GM15510 (cell line): ENCODE data around the gene MLLT3.

ENCODE experiments used
- POLR2A ChIP-seq: IDR thresholded peaks from 3 replicates; pipeline ENCODE4 v1.6.1; 2011; ENCODE audit warnings: borderline replicate concordance; ENCODE audit not compliant: insufficient read length; ENCODE audit errors: extremely low read depth

The MLLT3 gene

DNA sequence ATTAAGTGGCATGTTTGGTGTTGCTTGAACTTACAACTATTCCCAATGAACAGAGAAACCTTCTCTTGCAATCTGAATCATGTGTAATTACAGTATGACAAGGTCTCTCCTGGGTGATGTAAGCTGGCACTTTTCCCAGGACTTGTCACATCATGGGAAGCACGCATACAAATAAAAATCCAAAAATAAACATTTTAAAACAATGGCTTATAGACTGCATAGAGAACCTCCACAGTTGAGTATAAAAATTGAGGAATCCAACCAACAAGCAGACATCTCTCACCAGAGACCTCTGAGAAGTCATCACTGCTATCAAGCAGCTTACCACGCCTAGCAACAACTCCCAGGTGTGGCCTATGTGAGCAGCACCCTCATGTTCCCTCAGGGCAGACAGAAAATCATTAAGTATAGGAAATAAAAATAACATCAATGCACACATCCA lies 3.9 kb downstream of the MLLT3 start:
- TF ChIP-seq POLR2A, result no peak

DNA sequence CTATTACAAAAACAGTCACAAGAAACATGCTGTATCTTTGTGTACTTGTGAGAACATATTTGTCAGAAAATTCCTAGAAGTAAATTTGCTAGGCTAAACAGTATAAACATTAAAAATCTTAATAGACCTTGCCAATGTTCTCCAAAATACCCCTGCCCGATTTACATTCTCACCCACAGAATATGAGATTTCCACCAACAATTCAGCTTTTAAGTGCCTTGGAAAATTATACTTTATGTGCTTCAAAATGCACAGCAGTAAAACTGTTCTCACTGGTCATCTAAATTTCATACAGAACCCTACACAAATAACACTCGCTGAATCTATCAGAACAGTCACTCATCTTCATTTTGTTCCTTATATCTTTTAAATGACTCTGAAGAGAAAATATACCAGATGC lies 5.5 kb downstream of the MLLT3 start:
- TF ChIP-seq POLR2A, result no peak

DNA sequence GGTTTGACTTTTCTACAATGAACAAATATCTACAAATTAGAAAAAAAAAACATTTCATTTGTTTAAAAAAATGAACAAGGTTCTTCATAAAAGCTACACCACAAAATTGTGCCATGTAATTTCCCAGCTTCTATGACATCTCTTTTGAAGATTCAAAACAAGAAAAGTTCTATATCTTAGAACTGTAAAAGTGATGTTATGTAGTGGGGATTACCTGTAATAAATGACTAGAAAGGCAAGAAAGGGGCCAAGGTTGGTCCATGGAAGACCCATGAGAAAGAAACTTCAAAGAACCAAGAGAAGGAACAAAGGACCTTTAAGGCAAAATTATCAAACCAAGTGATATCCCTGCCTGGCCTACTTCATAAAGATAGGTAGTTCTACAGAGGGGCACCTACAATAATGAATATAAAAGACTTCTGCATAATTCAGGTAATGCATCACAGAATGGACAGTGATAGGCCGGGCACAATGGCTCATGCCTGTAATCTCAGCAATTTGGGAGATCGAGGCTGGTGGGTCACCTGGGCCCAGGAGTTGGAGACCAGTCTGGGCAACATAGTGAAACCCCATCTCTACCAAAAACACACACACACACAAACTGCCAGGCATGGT lies 7.6 kb downstream of the MLLT3 start:
- no peak for TF ChIP-seq POLR2A

DNA sequence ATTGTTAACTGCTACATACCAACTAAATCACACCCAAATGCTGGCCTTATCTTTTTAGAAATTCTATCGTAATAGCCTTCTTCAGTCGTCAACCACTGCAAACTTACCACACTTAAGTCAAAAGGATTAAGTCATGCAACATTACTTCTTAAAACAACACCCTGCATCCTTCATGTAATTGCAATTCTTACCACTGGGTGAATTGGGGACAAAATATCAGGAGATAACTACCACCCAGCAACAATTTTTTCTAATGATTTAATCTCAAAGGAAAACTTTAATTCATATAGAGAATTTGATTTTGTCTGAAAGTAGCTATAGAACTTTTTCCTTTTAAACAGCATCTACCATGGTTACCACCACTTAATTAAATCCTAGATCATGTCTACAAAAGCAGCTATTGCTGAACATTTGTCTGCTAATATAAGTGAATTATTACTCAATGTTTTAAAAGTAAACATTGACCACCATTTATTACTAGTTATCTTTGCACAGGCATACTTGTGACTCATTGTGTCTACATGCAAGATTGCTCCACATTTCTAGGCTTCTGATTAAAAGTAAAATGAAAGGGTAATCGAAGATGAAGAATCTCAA lies 10.5 kb downstream of the MLLT3 start:
- no peak for TF ChIP-seq POLR2A

DNA sequence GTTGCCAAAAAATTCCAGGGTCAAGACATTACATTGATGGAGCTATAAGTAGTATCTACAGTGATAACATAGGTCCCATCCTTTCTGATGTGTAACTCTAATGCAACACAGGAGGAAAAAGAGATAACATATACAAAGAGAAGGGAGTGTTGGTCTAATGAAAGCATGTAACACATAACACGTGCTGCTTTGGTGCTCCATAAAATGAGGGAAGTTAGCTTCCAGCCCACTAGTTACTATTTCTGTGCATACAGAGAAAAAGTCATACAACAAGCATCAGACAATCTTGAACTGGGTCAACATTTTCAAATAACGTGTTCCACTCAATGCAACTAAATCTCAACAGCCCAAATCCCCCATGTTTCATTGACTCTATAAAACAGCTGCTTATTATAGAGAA lies 11.7 kb downstream of the MLLT3 start:
- no peak for TF ChIP-seq POLR2A

DNA sequence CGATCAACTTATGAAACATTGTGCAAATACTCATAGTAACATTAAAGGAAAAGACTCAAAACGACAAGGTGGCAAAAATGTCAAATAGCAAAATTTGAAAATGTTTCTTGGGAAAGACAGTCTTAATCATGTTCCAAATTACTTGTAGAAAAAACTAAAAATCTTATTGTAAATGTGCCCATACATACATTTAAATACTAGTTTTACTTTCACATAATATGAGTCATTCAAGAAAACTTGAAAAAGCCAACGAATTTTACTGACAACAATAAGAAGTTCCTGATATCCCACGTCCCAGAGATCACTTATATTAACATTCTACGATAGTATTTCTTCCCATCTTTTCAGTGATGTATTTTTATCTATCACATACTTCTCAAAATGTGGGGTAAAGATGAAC lies 13.7 kb downstream of the MLLT3 start:
- no peak for TF ChIP-seq POLR2A

DNA sequence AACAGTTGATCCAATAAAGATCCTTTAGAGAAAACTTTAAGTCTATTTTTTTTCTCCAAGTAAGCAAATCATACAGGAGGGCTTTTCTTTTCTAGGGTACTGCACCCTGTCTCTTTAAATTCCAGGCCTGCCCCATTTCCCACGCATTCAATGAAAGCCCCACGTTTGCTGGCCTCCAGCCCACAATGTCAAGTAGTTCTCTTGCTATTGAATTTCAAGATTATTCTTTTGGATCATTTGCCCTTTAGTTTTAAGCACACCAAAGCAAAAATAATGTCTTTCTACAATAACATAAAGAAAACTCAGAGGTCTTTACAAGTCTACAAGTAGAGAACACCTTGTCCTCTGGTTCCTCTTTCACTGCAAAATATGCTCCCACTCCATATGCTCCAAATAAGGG lies 15.6 kb downstream of the MLLT3 start:
- TF ChIP-seq POLR2A, result no peak

DNA sequence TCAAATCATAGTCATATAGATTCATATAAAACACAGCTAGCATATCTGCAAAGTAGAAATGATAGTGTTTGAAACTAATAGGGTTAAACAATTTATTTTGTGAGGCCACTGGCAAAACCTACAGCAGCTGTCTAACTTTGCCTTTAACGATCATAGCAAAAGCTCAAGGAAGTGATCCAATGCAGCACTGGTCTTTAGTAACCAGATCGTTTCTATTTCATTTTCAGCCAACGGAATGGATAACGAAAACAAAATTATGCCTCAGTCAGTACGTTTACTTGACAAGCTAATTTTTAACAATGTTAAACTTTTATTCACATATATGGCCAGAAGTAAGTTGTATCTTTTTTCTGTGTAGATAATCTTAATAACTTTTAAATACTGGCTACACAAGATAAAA lies 17.7 kb downstream of the MLLT3 start:
- TF ChIP-seq POLR2A, result no peak

DNA sequence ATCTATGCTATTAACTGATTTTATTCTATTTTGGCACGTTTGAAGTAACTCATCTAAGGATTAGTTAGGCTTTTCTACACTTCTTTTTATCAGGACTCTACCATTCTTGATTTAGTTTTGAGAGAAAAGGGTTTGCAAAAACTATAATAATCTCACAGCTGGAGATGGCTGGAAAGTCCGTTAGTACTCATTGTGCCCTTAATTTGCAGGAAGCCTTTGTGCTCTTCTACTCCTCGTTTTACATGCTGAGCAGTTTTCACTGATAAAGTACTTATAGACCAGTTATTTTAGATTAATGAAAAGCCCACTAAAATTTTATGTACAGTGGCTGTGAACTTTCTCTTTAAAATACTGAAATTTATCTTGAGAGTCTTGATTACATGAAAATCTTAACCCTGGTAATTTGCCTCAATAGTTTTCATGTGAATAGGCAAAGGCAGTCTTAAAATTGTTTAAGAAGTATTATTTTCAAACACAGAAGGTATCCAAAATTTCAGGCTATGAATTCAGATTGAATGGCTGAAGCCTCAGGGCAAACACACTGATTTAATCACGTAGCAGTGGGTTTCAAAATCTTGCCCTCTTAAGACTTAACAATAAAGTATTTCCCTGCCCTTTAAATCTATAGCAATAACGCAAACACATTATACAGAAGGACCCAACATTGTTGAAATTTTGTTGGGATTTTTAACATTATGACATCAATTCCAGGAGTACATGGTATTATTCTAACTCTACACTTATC lies 18.6 kb downstream of the MLLT3 start:
- no peak for TF ChIP-seq POLR2A

DNA sequence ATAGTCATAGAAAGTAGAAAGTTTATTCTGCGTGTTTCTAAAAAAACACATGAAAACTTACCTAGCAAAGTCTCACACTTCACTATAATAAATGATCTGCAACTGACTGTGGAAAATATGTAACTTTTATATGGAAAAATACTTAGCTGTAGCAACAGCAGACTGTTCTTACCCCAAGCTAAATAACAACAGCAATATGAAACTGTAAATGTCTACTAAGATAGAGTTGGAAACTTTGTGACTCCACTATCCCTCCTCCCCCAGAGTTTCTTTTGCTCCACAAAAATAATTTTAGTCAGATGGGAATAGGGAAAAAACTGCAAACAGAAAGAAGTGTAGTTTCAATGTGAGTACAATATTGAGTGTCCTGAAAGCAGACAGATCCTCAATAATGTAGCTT lies 21.0 kb downstream of the MLLT3 start:
- TF ChIP-seq POLR2A, result no peak

DNA sequence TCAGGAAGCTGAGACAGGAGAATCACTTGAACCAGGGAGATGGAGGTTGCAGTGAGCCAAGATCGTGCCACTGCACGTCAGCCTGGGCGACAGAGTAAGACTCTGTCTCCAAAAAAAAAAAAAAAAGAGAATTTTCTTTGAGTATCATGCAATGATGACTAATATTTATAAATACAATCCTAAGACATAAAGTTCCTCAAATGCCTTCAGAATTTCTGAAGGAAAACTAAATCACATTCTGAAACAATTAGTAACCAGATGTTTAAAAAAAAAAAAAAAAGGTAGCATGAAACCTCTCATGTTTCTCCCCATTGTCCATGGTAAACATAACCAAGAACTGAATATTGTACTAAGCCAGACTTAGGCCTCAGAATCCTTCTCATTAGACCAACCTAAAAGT lies 23.1 kb downstream of the MLLT3 start:
- no peak for TF ChIP-seq POLR2A

DNA sequence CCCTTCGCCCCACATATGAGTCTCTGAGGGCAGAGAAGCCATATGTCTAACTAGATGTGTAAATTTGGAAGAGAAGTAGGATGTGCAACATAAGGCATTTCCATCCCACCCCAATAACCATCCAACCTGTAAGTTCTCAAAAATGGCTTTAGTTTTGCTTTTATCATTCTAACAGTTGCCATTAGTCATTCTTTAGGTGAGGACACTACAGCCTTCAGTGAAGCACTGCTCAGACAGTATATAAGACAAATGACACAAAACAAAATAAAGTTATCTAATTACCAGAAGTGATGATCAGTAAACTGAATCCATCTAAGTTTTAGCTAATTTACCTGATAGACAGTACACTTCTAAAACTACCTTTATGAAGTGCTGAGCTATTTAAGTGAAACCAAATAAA lies 23.9 kb downstream of the MLLT3 start:
- TF ChIP-seq POLR2A, result no peak

DNA sequence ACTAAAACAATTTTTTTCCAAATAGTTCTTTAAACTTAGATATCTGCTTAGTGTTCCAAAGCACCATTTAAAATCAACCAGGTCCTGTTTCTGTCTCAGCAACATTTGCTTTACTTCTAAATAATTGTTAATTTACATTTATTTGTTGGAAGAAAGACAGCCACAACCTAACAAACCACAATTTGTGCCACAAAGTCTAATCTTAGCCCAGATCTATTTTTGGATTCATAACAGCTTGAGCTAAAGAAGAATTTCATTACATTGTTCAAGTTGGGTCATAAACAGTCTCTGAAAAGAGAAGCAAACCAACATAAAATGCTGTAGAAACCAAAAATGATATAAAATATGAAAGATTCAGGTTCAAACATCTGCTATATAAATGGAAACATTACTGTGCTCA lies 24.4 kb downstream of the MLLT3 start:
- TF ChIP-seq POLR2A, result no peak

DNA sequence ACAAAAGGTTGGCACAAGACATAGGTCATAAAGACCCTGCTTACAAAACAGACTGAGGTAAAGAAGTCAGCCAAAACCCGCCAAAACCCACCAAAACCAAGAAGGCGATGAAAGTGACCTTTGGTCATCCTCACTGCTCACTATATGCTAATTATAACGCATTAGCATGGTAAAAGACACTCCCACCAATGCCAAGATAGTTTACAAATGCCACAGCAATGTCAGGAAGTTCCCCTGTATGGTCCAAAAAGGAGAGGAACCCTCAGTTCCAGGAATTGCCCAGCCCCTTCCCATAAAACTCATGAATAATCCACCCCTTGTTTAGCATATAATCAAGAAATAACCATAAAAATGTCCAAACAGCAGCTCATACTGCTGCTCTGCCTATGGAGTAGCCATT lies 27.7 kb downstream of the MLLT3 start:
- no peak for TF ChIP-seq POLR2A

DNA sequence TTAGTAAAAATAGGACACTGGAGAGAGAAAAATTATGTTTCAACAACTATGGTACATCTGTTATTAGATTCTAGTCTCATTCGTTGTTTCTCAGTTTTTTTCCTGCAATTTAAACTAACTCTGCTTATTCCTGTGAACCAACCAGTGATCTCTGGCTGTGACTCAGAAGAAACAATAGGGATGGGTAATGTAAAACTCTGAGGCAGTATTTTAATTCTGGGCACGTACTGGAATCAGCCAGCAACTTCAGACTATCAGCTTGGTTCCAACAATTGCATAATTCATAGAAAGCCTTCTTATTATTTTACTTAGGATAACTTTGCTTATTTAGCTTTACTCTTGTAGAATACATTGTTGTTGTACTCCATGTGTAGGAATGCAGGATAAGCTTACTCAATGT lies 28.8 kb downstream of the MLLT3 start:
- TF ChIP-seq POLR2A, result no peak

DNA sequence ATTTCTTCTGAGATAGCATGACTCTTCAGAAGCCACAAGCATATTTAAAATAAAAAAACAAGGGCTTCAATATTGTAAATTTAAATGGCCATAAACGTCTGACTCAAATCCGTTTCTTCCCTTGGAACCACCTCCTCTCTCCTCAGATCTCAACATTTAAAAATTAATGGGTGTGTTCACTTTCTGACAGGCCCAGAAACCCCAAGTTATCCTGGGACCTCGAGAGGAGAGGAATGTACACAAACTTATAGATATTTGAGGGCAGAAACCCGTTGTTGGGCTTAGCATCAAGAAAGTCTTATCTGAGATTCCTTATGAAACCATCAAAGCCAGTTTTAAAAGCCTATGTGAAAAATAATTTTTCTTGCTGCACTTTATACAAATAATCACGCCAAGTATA lies 29.2 kb downstream of the MLLT3 start:
- no peak for TF ChIP-seq POLR2A
